GM12873 (cell line): ENCODE results near the gene TOX2.

ENCODE experiments used
- TF ChIP-seq, protein P1 (sequence below): IDR thresholded peaks from 2 replicates; pipeline ENCODE4 v1.5.1; 2012; ENCODE audit warnings: low read depth, mild to moderate bottlenecking, moderate library complexity, low read length, control low read depth; ENCODE audit not compliant: insufficient read depth; ENCODE audit errors: missing control alignments

TOX2 gene

DNA sequence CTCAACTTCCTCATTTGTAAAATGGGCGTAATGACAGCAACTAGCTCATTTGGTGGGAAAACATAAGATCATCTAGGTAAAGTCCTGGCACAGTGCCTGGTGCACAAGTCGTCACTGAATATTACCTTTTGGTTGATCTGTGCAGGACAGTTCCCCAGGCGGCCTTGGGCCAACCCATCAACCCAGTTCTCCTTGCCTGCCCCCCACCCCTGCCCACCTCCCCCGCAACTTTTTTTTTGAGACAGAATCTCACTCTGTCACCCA, 173.1 kb downstream of the TOX2 start:
- TF ChIP-seq, protein P1, sequence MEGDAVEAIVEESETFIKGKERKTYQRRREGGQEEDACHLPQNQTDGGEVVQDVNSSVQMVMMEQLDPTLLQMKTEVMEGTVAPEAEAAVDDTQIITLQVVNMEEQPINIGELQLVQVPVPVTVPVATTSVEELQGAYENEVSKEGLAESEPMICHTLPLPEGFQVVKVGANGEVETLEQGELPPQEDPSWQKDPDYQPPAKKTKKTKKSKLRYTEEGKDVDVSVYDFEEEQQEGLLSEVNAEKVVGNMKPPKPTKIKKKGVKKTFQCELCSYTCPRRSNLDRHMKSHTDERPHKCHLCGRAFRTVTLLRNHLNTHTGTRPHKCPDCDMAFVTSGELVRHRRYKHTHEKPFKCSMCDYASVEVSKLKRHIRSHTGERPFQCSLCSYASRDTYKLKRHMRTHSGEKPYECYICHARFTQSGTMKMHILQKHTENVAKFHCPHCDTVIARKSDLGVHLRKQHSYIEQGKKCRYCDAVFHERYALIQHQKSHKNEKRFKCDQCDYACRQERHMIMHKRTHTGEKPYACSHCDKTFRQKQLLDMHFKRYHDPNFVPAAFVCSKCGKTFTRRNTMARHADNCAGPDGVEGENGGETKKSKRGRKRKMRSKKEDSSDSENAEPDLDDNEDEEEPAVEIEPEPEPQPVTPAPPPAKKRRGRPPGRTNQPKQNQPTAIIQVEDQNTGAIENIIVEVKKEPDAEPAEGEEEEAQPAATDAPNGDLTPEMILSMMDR, result no peak

GRCh38 chr20:44089987-44090674, 175.5 kb downstream of the TOX2 start:
- TF ChIP-seq, protein P1, result no peak

- TF ChIP-seq, protein P1, result no peak
These were observed 176.4 kb downstream of the TOX2 start for GRCh38 chr20:44091026-44091425.

GRCh38 chr20:44092551-44093248, 178.0 kb downstream of the TOX2 start:
- TF ChIP-seq, protein P1, result peak; percentile 62

- TF ChIP-seq, protein P1, result no peak
These were observed 178.6 kb downstream of the TOX2 start for GRCh38 chr20:44093249-44093582.

DNA sequence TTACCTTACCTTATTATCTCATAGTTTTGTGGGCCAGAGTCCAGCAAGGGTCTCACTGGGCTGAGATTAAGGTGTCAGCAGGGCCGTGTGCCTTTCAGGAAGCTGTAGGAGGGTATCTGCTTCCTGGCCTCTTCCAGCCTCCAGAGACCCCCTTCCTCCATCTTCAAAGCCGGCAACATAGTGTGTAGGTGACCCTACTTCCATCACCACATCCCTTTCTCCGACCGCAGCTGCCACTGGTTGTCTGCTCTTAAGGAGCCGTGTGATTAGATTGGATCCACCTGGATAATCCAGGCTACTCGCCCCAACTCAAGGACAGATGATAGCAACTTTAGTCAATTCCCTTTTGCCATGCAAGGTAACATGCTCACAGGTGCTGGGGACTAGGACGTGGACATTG, 181.2 kb downstream of the TOX2 start:
- TF ChIP-seq, protein P1, result no peak

DNA sequence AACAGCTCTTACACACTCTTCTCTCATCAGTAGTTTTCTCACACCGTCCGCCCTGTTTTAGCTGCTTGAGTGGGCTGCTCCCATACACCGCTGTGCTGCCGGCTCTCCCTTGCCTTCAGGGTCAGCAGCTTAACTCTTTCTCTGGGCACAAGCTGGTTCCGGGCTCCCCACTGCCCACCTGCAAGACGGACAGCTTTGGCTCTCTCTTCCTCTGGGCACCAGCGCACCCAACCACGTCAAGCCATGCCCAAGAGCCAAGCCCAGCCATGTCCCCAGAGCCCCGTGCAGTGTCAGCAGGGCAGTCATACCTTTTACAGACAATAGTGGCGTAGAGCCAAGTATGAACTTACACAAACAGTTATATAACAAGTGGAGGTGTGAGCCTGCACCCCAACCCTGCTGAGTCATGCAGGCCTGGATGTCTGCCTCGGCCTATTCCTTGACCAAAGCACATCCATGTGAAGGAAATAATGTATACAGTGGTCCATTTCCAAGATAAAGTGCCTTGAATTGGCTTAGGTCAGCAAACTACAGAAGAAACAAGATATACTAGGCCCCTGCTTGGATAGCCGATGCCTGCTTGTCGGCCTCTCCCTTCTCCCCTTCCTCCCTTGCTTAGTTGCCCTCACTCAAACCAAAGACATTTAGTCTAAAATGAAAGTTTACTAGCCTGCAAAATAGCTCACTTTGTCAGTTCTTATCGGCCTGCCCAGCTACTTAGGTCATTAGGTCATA, 183.0 kb downstream of the TOX2 start:
- TF ChIP-seq, protein P1, result no peak
